Panc1 (cell line): ENCODE results near the gene AATK. TPM values are rescaled to one million over a fixed set of nuclear protein-coding genes. Genes with fewer than 3 reads are reported as not detected.
"Not testable (repeated sequence)": the region's sequence is repeated elsewhere in the genome, so short reads cannot be mapped to it uniquely, and the experiment has no call there.

ENCODE experiments used
- ATAC-seq: fragments of 200-7000 bp; cut with Tn5 transposase; 2 replicates; pipeline ENCODE4 v1.9.1; 2020; ENCODE audit warnings: mild to moderate bottlenecking, moderate library complexity
- BruUV-seq: library from RNA; stranded (reverse); fragments of 400-500 nt; replicated peaks from 2 replicates; lab custom pipeline; 2021; lab: Mats Ljungman, UMichigan
- CTCF ChIA-PET: fragments of 300-600 bp; sonication (Branson Sonifier 250); formaldehyde crosslinking; loops from one replicate; lab custom pipeline; 2022; ENCODE audit warnings: antibody characterized with exemption; lab: Charles Lee
- POLR2A ChIA-PET: fragments of 300-600 bp; sonication (Branson Sonifier 250); formaldehyde crosslinking; loops from one replicate; lab custom pipeline; 2022; ENCODE audit warnings: antibody characterized with exemption; lab: Charles Lee
- DNase-seq: peaks from one replicate; pipeline ENCODE4 v3.0.0-alpha.2; 2010; ENCODE audit warnings: low read depth, low spot score
- H3K27ac ChIP-seq: 2 replicates; pipeline ENCODE4 v1.5.1; 2011; ENCODE audit warnings: mild to moderate bottlenecking, low read length, inconsistent platforms
- H3K27me3 ChIP-seq: fragments of 200-500 bp; sonication (Bioruptor generic); 2 replicates; pipeline ENCODE4 v1.6.0; 2014; ENCODE audit warnings: low read length, inconsistent platforms; ENCODE audit not compliant: control insufficient read depth, insufficient read depth
- H3K36me3 ChIP-seq: fragments of 200-500 bp; sonication (Bioruptor generic); 2 replicates; pipeline ENCODE4 v1.5.1; 2014; ENCODE audit warnings: inconsistent platforms, mild to moderate bottlenecking, low read length, moderate library complexity; ENCODE audit not compliant: control insufficient read depth, insufficient read depth
- H3K4me1 ChIP-seq: 2 replicates; pipeline ENCODE4 v1.5.1; 2011; ENCODE audit warnings: inconsistent platforms, mild to moderate bottlenecking, low read length, moderate library complexity; ENCODE audit not compliant: control insufficient read depth, insufficient read depth
- H3K4me3 ChIP-seq, 2 experiments: 2 replicates each; pipeline ENCODE4 v1.5.1; 2011 to 2012; ENCODE audit warnings: low read depth in 2 of 2, low read length in 2 of 2, mild to moderate bottlenecking in 2 of 2, inconsistent platforms in 1 of 2, moderate library complexity in 1 of 2
- H3K9me3 ChIP-seq: fragments of 200-500 bp; sonication (Bioruptor generic); 2 replicates; pipeline ENCODE4 v1.5.1; 2014; ENCODE audit warnings: low read depth, mild to moderate bottlenecking, inconsistent platforms, low read length, moderate library complexity; ENCODE audit not compliant: control insufficient read depth, insufficient read depth
- CTCF ChIP-seq: fragments of 450-650 bp; IDR thresholded peaks from 2 replicates; pipeline ENCODE4 v1.5.1; 2017; ENCODE audit warnings: mild to moderate bottlenecking
- POLR2AphosphoS5 ChIP-seq: IDR thresholded peaks from 2 replicates; pipeline ENCODE4 v1.6.1; 2012; ENCODE audit warnings: mild to moderate bottlenecking, low read depth, low read length, moderate library complexity
- REST ChIP-seq, 2 experiments: IDR thresholded peaks; 2 replicates each; pipeline ENCODE4 v1.6.1; 2011 to 2012; ENCODE audit warnings: low read depth in 2 of 2, control low read depth in 1 of 2, low read length in 1 of 2, mild to moderate bottlenecking in 1 of 2, moderate library complexity in 1 of 2; ENCODE audit not compliant: insufficient read depth in 1 of 2
- SIN3A ChIP-seq: IDR thresholded peaks from 2 replicates; pipeline ENCODE4 v1.6.1; 2012; ENCODE audit warnings: low read depth, mild to moderate bottlenecking, low read length, moderate library complexity, borderline replicate concordance; ENCODE audit not compliant: insufficient read depth
- TCF7L2 ChIP-seq: IDR thresholded peaks from 2 replicates; pipeline ENCODE4 v1.6.1; 2011; ENCODE audit warnings: mild to moderate bottlenecking, low read depth, low read length, inconsistent platforms
- in situ Hi-C: cut with HindIII; loops from 2 replicates; pipeline ENCODE4 v1.10.0; 2016; ENCODE audit warnings: low sequenced_read_pairs, low pct_unique_long_range_greater_than_20kb
- intact Hi-C: fragments of 100-400 bp; cut with micrococcal nuclease; formaldehyde crosslinking; loops from one replicate; pipeline ENCODE4 v1.10.0; 2022; ENCODE audit not compliant: unreplicated experiment
- total RNA-seq: library from RNA; stranded (reverse); gene quantifications from one replicate; pipeline ENCODE4 v1.2.1, GENCODE V29; 2021; ENCODE audit not compliant: unreplicated experiment

AATK gene
- total RNA-seq, 1 experiment from 2014 or later = 3.7 TPM

- H3K4me3 ChIP-seq, intact Hi-C loops, H3K4me1 ChIP-seq, H3K27me3 ChIP-seq, ATAC-seq, H3K27ac ChIP-seq, POLR2A ChIA-PET, in situ Hi-C loops, DNase-seq, H3K9me3 ChIP-seq, H3K36me3 ChIP-seq, BruUV-seq: not testable (repeated sequence)
- CTCF ChIA-PET = interaction anchor here (0.6 kb wide), 1 partner anchor 330 kb away, joined by 5 read pairs; no protein-coding TSS in a partner anchor
These were observed 12.0 kb downstream of the AATK start for GRCh38 chr17:81154016-81154415.

- BruUV-seq = no TSS peak
- no peaks in the 10 kb centered on the region for H3K4me1 ChIP-seq
- no peaks in the 10 kb centered on the region for H3K27me3 ChIP-seq
- in situ Hi-C loops = no loop called here
- no peaks in the 10 kb centered on the region for H3K9me3 ChIP-seq
- ChIA-PET CTCF (interaction anchor here (0.6 kb wide), 1 partner anchor 331 kb away, joined by 5 read pairs; no protein-coding TSS in a partner anchor), POLR2A (no interaction called here)
- ATAC-seq (no peak), DNase-seq (no peak)
- no peak overlapping the region for H3K27ac ChIP-seq
- no peaks in the 10 kb centered on the region for H3K36me3 ChIP-seq
- no peak overlapping the region for H3K4me3 ChIP-seq
- intact Hi-C loops = no loop called here
- TF ChIP-seq CTCF (no peak), TCF7L2 (no peak), REST (IDR thresholded peaks at IDR 0.05; ENCODE audit: insufficient read depth in 1 of 2, low read depth in 2 of 2, low read length in 1 of 2) (no peak), SIN3A (no peak), POLR2AphosphoS5 (no peak)
These were observed 12.6 kb downstream of the AATK start for GRCh38 chr17:81153340-81153803.

GRCh38 chr17:81152288-81152828, 13.7 kb downstream of the AATK start:
- in situ Hi-C loops = no loop called here
- Histone ChIP-seq H3K27me3 (no peaks in the 10 kb centered on the region), H3K36me3 (no peaks in the 10 kb centered on the region), H3K27ac (no peak overlapping the region), H3K4me3 (no peak overlapping the region), H3K4me1 (no peaks in the 10 kb centered on the region), H3K9me3 (no peaks in the 10 kb centered on the region)
- ChIA-PET POLR2A (no interaction called here), CTCF (interaction anchor here (0.7 kb wide), 1 partner anchor 10 kb away, joined by 4 read pairs; no protein-coding TSS in a partner anchor)
- no peak for TF ChIP-seq SIN3A
- no peak for TF ChIP-seq POLR2AphosphoS5
- no peak for TF ChIP-seq TCF7L2
- TF ChIP-seq REST (IDR thresholded peaks at IDR 0.05; ENCODE audit: insufficient read depth in 1 of 2, low read depth in 2 of 2, low read length in 1 of 2) = no peak
- TF ChIP-seq CTCF = no peak
- BruUV-seq = no TSS peak
- no peak for ATAC-seq
- intact Hi-C loops = no loop called here
- DNase-seq = no peak
